HT-29 (cell line): Measurements from ENCODE around the gene GDF15. TPM values are rescaled to one million over a fixed set of nuclear protein-coding genes. Genes with fewer than 3 reads are reported as not detected.
"Not testable (repeated sequence)": the region's sequence is repeated elsewhere in the genome, so short reads cannot be mapped to it uniquely, and the experiment has no call there.

Source experiments
- DNase-seq: peaks from one replicate; pipeline ENCODE4 v3.0.0-alpha.2; 2015; ENCODE audit warnings: low spot score
- total RNA-seq: library from RNA; depleted of rRNA; stranded (reverse); fragments of >200 nt; shearing (Covaris generic); gene quantifications from 2 replicates; pipeline ENCODE4 v1.2.3, GENCODE V29; 2014

Gene GDF15
- total RNA-seq, 1 experiment from 2014 or later: 584 TPM

DNA sequence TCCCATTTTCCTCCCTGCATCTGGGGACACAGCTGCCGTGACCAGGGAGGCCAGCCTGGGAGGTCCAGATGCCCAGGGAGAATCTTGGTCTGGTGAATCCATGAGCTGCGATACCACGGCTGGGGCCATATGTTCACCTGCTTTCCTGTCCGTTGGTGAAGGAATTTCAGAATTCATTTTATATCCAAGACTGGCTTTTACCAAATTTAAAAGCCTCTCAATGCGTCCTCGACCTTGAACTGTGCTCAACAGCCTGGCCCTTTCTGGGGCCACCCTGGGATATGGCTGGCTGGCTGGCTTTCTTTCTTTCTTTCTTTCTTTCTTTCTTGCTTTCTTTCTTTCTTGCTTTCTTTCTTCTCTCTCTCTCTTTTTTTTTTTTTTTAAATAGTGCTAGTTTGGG is 22.2 kb upstream of the GDF15 start:
- no peak for DNase-seq

DNA sequence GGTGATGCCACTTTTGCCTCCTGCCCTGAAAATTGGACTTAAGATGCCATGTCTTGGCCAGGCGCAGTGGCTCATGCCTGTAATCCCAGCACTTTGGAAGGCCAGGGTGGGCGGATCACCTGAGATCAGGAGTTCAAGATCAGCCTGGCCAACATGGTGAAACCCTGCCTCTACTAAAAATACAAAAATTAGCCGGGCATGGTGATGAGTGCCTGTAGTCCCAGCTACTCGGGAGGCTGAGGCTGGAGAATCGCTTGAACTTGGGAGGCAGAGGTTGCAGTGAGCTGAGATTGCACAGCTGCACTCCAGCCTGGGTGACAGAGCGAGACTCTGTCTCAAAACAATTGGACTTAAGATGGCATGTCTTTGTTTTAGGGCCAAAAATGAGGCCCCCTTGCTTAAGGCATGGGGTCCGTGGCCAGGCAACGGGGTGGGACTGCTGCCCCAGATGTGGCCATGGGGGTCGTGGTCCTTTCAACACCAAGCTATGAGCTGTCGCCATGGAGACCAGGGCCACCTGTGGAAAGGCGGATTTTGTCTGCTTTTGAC is 21.6 kb upstream of the GDF15 start:
- DNase-seq: not testable (repeated sequence)

GRCh38 chr19:18364826-18365528 is 21.0 kb upstream of the GDF15 start:
- DNase-seq: peak; percentile 91

DNA sequence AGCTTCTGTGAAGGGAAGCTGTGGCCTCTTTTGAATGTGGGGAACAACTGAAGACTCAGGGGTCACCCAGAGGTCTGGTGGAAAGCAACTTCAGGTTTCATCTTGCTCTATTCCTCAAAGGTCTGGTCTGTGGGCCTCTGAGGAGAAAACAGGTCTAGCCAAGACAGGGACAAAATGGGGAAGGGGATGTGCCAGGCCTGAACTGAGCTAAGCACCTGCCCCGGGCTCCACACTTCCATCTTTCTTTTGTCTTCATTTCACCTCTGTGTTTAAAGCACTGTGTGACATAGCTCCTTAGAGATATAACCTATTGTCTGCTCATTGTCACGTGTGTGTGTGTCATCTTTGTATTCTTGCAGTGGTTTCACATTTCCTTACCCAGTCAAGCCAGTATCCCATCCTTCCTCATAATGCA is 19.9 kb upstream of the GDF15 start:
- no peak for DNase-seq

GRCh38 chr19:18368504-18369222 is 17.3 kb upstream of the GDF15 start:
- no peak for DNase-seq

GRCh38 chr19:18373407-18373891 is 12.5 kb upstream of the GDF15 start:
- no peak for DNase-seq

DNA sequence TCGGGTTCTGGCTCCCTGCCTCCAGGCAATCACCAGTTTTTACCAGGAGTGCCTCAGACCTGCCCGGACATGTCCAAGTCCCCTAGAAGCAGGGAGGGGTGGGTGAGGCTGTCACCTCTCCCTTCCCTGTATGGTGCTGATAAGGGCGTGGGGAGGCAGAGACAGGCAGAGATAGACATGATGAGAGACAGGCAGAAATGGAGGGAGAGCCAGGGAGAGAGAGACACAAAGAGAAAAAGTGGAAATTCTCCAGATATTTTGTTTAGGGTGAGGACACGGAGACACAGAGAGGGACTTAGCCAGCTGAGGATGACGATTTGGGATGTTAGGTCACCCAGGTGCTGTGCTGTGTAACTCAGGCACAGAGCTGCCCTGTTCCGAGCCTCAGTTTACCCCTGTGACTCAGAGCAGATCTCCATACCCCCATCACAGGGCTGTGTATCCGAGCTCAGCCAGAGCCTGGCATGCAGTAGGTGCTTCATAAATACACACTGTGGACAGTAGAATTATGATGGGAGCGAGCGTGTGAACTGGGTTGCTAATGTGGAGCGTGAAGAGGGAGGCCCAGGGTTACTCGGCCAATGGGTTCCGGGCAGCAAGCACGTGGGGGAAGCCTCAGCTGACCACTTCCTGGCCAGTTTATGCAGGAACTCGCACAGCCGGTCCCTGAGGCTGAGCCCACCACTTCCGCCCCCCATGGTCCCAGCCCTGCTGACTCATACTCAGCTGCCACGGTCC is 11.9 kb upstream of the GDF15 start:
- DNase-seq: peak; percentile 81

GRCh38 chr19:18377026-18377425 is 8.9 kb upstream of the GDF15 start:
- peak; percentile 68 for DNase-seq

GRCh38 chr19:18379803-18380747 is 5.9 kb upstream of the GDF15 start:
- DNase-seq: peak; percentile 88

DNA sequence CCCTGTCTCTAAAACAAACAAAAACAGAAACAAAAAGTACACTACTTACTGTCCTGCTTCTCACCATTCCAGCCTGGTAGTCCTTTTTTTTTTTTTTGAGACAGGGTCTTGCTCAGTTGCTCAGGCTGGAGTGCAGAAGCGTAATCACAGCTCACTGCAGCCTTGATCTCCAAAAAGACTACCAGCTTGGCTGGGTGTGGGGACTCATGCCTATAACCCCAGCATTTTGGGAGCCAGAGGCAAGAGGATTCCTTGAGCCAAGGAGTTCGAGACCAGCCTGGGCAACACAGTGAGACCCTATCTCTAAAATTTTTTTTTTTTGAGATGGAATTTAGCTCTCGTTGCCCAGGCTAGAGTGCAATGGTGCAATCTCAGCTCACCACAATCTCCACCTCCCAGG is 5.1 kb upstream of the GDF15 start:
- no peak for DNase-seq

GRCh38 chr19:18383622-18384021 is 2.3 kb upstream of the GDF15 start:
- DNase-seq: not testable (repeated sequence)

DNA sequence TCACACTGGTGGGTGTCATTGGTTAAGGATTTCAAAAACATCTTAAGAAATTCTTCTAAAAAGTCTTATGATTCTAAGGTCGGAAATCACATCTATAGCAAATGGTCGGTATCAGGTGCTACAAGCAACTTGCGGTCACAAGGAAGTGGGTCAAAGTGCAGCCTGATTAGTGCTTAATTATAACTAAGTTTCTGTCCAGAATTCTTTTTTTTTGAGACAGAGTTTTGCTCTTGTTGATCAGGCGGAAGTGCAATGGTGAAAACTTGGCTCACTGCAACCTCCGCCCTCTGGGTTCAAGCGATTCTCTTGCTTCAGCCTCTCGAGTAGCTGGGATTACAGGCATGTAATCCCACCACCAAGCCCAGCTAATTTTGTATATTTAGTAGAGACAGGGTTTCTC is 1.2 kb upstream of the GDF15 start:
- DNase-seq: no peak

GRCh38 chr19:18385359-18385674 is 641 bp upstream of the GDF15 start:
- no peak for DNase-seq

DNA sequence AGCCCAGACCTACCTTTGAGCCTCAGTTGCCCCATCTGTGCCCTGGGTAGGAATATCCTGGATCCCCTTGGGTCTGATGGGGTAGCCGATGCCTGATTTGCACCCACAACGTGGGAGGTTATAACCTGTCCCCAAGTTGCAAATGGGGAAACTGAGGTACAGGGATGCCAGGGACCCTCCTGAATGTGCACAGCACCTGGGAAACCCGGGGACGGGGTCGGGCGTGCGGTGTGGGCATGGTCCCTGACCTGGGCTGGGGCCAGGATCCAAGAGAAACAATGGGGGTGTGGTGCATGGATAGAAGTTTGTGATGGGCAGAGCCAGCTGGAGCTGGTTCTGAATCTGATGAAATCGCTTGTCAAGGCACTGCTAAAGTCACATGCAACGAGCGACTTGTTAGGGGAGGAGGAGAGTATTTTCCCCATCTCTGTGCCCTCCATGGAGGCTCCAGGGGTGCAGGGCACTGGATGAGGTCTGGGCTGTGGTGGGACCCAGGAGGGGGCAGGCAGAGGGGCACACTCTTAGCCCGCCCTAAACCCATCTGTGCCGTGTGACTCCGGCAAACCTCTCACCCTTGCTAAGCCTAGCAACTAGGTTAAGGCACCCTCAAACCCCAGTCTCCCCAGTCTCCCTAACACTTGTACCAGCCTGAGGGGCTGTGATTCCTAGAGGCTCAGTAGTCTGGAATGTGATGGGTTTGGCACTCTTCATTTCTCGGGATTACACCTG is 749 bp downstream of the GDF15 start:
- no peak for DNase-seq

- peak; percentile 74 for DNase-seq
Observed at GRCh38 chr19:18388100-18388959, 2.4 kb downstream of the GDF15 start.

GRCh38 chr19:18388960-18389725 is 3.2 kb downstream of the GDF15 start:
- DNase-seq: no peak

GRCh38 chr19:18389726-18390064 is 3.7 kb downstream of the GDF15 start:
- no peak for DNase-seq

- no peak for DNase-seq
Observed at GRCh38 chr19:18390065-18390907, 4.3 kb downstream of the GDF15 start.
